Stimulated activated memory B cell treated with anti-CD40 and anti-IgM and Interleukin-4, amounts not matched to agents 10 μg/mL and 1 μg/mL and 100 μg/mL, for 72 hours (primary cell): ENCODE results near the gene COL6A1.

Source experiments
- ATAC-seq: fragments of 150-1000 bp; cut with Tn5 transposase; 2 replicates; pipeline ENCODE4 v1.10.0; 2021
- H3K27ac Mint-ChIP-seq: one replicate; pipeline ENCODE4 v1.8.0; 2022; ENCODE audit warnings: mild to moderate bottlenecking, mixed read lengths
- H3K27me3 Mint-ChIP-seq: one replicate; pipeline ENCODE4 v1.8.0; 2022; ENCODE audit warnings: mixed read lengths
- H3K36me3 Mint-ChIP-seq: one replicate; pipeline ENCODE4 v1.8.0; 2022; ENCODE audit warnings: mixed read lengths
- H3K4me1 Mint-ChIP-seq: one replicate; pipeline ENCODE4 v1.8.0; 2022; ENCODE audit warnings: mixed read lengths
- H3K4me3 Mint-ChIP-seq: one replicate; pipeline ENCODE4 v1.8.0; 2022; ENCODE audit warnings: mild to moderate bottlenecking, moderate library complexity, mixed read lengths
- H3K9me3 Mint-ChIP-seq: one replicate; pipeline ENCODE4 v1.8.0; 2022; ENCODE audit warnings: mixed read lengths

The COL6A1 gene

GRCh38 chr21:45980697-45981096 is 873 bp upstream of the COL6A1 start:
- no peaks in the 10 kb centered on the region for H3K36me3 Mint-ChIP-seq
- peaks cover 9% of the 10 kb centered on the region for H3K9me3 Mint-ChIP-seq
- no peak for ATAC-seq
- no peak overlapping the region for H3K27ac Mint-ChIP-seq
- H3K4me3 Mint-ChIP-seq, result no peak overlapping the region
- H3K27me3 Mint-ChIP-seq, result peaks cover 17% of the 10 kb centered on the region
- peaks cover under 1% of the 10 kb centered on the region for H3K4me1 Mint-ChIP-seq

DNA sequence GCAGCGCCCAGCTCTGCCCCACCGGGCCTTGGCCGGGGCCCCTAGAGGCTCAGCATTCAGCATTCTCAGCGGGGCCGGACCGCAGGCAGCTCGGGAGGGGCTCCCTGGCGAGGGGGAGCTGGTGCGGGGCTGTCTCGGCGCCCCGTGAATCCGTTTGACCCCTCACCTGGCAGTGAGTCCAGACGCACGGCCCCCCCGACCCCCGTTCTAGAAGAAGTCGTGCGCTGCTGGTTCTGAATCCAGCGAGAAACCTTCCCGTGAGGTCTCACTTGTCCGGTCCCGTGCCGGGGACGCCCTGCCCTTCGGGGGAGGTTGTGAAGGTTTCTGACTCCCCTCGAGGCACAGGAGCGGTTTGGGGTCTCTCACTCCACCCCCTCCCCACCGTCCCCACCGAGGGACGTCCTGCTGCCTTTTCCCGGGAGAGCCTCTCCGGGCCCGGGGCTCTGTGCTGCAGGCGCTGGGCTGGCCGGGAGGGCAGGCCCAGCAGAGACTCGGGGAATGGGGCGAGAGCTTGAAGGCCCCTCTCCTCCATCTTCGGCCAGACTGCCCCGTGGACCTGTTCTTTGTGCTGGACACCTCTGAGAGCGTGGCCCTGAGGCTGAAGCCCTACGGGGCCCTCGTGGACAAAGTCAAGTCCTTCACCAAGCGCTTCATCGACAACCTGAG is 655 bp downstream of the COL6A1 start:
- peaks cover 7% of the 10 kb centered on the region for H3K27me3 Mint-ChIP-seq
- no peaks in the 10 kb centered on the region for H3K4me1 Mint-ChIP-seq
- H3K4me3 Mint-ChIP-seq, result peak overlapping the region; percentile 39
- H3K27ac Mint-ChIP-seq, result no peak overlapping the region
- H3K36me3 Mint-ChIP-seq, result no peaks in the 10 kb centered on the region
- peak; percentile 17 for ATAC-seq
- H3K9me3 Mint-ChIP-seq, result peaks cover 9% of the 10 kb centered on the region

DNA sequence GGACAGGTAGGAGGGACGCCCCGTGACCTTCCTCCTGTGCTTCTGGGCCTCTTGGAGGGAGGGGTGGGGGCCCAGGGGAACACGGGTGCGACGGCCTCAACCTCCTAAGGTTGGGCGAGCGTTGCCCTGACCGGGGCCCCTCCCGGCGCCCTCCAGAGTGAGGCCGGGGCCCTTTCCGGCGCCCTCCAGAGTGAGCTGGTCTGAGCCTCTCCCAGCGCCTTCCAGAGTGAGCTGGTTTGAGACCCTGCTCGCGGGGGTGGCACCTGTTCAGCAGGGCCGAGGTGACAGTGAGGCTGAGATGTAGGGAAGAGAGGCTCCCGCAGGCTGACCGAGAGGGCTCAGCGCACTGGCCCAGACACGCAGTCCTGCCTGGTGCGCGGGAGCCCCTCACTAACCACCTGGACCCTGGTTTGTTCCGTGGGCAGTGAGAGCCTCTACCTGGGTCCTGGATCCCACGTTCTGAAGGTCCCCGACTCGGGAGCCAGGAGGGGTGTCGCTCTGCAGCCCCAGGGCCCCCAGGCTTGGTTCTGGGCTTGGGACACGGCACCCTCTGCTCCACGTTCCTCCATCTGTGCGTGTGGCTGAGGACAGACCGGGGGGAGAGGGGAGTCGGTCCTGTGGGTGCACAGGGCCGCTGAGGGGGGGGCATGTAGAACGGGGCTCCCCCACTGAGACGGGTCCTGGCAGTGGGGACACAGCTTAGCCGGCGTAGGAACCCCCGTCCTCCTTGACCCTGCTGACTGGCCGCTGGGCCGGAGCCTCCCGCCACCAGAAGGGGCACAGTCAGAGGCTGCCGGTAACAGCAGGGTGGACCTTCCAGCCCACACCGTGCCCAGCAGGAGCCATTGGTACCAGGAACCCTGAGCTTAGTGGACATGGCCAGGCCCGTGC is 1.4 kb downstream of the COL6A1 start:
- Mint-ChIP-seq H3K9me3 (peaks cover 9% of the 10 kb centered on the region), H3K27me3 (peaks cover 7% of the 10 kb centered on the region), H3K4me3 (no peak overlapping the region), H3K36me3 (no peaks in the 10 kb centered on the region), H3K27ac (no peak overlapping the region), H3K4me1 (no peaks in the 10 kb centered on the region)
- no peak for ATAC-seq

GRCh38 chr21:45983649-45983965 is 2.0 kb downstream of the COL6A1 start:
- Mint-ChIP-seq H3K4me1 (no peaks in the 10 kb centered on the region), H3K27me3 (peaks cover 1% of the 10 kb centered on the region), H3K27ac (no peak overlapping the region), H3K9me3 (peaks cover 9% of the 10 kb centered on the region), H3K4me3 (no peak overlapping the region), H3K36me3 (no peaks in the 10 kb centered on the region)
- ATAC-seq, result no peak

- no peak for ATAC-seq
- Mint-ChIP-seq H3K27ac (no peak overlapping the region), H3K9me3 (peaks cover 9% of the 10 kb centered on the region), H3K4me3 (no peak overlapping the region), H3K36me3 (no peaks in the 10 kb centered on the region), H3K4me1 (no peaks in the 10 kb centered on the region), H3K27me3 (no peaks in the 10 kb centered on the region)
Measured at GRCh38 chr21:45983981-45984551, 2.5 kb downstream of the COL6A1 start.

GRCh38 chr21:45984584-45985095 is 3.1 kb downstream of the COL6A1 start:
- H3K27me3 Mint-ChIP-seq, result no peaks in the 10 kb centered on the region
- no peak overlapping the region for H3K27ac Mint-ChIP-seq
- H3K9me3 Mint-ChIP-seq, result peaks cover 9% of the 10 kb centered on the region
- no peaks in the 10 kb centered on the region for H3K36me3 Mint-ChIP-seq
- ATAC-seq, result no peak
- H3K4me1 Mint-ChIP-seq, result no peaks in the 10 kb centered on the region
- no peak overlapping the region for H3K4me3 Mint-ChIP-seq

- Mint-ChIP-seq H3K36me3 (no peaks in the 10 kb centered on the region), H3K27ac (no peak overlapping the region), H3K4me3 (no peak overlapping the region), H3K27me3 (no peaks in the 10 kb centered on the region), H3K4me1 (no peaks in the 10 kb centered on the region), H3K9me3 (peaks cover 9% of the 10 kb centered on the region)
- no peak for ATAC-seq
Measured at GRCh38 chr21:45985471-45986315, 4.1 kb downstream of the COL6A1 start.

DNA sequence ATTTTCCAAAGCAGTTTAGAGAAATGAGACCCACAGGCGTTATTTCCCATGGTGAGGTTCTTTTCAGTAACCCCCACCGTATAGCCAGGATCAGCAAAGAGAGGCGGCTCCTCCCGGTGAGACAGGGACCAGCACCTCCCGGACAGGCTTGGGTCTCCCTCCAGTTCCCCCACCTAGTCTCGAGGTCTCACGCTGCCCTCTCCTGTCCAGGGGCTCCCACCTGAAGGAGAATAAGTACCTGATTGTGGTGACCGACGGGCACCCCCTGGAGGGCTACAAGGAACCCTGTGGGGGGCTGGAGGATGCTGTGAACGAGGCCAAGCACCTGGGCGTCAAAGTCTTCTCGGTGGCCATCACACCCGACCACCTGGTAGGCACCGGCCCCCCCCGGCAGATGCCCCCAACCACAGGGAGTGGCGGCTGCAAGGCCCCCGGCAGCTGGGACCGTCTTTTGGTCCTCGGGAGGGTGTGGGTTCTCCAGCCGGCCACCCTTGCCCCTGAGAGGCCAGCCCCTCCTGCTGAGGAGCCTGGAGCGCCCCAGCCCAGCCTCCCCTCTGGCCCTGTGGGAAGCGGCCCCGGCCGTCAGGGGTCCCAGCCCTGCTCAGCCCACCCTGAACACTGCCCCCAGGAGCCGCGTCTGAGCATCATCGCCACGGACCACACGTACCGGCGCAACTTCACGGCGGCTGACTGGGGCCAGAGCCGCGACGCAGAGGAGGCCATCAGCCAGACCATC is 4.9 kb downstream of the COL6A1 start:
- Mint-ChIP-seq H3K27ac (no peak overlapping the region), H3K4me3 (no peak overlapping the region), H3K36me3 (no peaks in the 10 kb centered on the region), H3K9me3 (peaks cover 9% of the 10 kb centered on the region), H3K4me1 (no peaks in the 10 kb centered on the region), H3K27me3 (peaks cover 2% of the 10 kb centered on the region)
- no peak for ATAC-seq

- no peak overlapping the region for H3K4me3 Mint-ChIP-seq
- no peaks in the 10 kb centered on the region for H3K4me1 Mint-ChIP-seq
- peaks cover 9% of the 10 kb centered on the region for H3K27me3 Mint-ChIP-seq
- H3K27ac Mint-ChIP-seq, result no peak overlapping the region
- peaks cover 9% of the 10 kb centered on the region for H3K9me3 Mint-ChIP-seq
- no peak for ATAC-seq
- no peaks in the 10 kb centered on the region for H3K36me3 Mint-ChIP-seq
Measured at GRCh38 chr21:45987121-45987711, 5.6 kb downstream of the COL6A1 start.

DNA sequence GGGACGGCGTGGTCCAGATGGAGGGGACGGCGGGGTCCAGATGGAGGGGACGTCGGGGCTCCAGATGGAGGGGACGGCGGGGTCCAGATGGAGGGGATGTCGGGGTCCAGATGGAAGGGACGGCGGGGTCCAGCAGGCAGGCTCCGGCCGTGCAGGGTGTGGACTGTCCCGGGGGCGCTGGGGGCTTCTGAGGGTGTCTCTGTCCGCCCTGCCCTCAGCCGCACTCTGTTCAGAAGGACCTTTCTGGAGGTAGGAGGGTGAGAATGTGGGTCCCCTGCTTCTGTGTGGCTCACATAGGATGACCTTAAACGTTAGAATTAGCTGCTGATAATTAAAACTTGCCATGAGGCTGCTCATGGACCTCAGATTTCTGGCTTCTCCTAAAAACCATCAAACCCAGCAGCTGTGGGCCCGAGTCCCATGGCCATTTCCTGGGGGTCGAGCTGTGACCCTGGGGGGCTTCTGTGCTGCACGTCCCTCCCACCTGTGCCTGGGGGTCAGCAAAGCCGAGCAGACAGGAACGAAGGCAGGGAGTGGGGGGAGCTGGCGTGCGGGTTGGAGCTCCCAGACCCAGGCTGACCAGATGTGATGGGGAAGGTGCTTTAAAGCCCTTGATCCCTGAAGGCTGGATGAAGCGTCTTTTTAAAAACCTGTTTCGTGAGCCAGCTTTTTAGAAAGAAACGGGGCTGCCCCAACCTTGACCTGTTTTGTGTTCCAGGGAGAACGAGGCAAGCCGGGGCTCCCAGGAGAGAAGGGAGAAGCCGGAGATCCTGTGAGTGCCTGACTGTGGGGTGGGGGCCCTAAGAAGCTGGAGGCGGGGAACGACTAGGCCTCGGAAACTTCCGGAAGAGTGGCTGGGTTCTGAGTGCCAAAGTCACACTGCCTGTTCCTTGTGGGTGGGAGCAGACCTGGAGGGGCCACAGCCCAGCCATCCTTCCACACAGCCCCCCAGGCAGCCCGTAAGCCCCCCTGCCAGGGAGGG is 7.1 kb downstream of the COL6A1 start:
- H3K27me3 Mint-ChIP-seq, result peaks cover 13% of the 10 kb centered on the region
- H3K9me3 Mint-ChIP-seq, result peaks cover 9% of the 10 kb centered on the region
- no peak overlapping the region for H3K27ac Mint-ChIP-seq
- no peaks in the 10 kb centered on the region for H3K36me3 Mint-ChIP-seq
- ATAC-seq, result no peak
- H3K4me1 Mint-ChIP-seq, result no peaks in the 10 kb centered on the region
- H3K4me3 Mint-ChIP-seq, result no peak overlapping the region

- Mint-ChIP-seq H3K4me3 (no peak overlapping the region), H3K27me3 (peaks cover 13% of the 10 kb centered on the region), H3K27ac (no peak overlapping the region), H3K4me1 (no peaks in the 10 kb centered on the region), H3K9me3 (peaks cover 8% of the 10 kb centered on the region), H3K36me3 (no peaks in the 10 kb centered on the region)
- no peak for ATAC-seq
Measured at GRCh38 chr21:45989355-45990048, 7.9 kb downstream of the COL6A1 start.

DNA sequence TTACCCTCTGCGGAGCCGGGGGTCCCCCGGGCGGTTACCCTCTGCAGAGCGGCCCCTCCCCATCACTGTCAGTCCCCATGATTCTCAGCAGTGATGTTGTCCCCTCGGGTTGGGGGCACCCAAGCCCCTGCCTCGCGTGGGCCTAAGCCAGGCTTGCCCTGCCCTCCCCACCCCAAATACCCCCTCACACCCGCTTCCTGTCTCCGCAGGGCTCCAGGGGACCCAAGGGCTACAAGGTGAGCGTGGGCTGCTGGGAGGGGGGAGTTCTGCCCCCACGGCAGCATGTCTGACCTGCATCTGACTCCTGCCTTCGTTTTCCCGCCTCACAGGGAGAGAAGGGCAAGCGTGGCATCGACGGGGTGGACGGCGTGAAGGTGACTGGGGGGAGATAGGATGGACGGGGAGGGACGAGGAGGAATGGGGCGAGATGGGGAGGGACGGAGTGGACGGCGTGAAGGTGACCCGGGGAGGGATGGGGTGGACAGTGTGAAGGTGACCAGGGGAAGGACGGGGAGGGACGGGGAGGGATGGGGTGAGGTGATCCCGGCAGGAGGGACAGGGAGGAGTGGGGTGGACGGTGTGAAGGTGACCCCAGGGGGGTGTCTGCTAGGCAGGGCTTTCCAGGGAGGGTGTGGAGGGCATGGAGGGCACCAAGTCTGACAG is 8.6 kb downstream of the COL6A1 start:
- peak; percentile 60 for ATAC-seq
- Mint-ChIP-seq H3K27ac (no peak overlapping the region), H3K4me1 (no peaks in the 10 kb centered on the region), H3K27me3 (peaks cover 13% of the 10 kb centered on the region), H3K9me3 (peaks cover under 1% of the 10 kb centered on the region), H3K4me3 (no peak overlapping the region), H3K36me3 (no peaks in the 10 kb centered on the region)
